AG08396 (cell line): ENCODE results near the gene POTEJ.
"Not testable (repeated sequence)": the region's sequence is repeated elsewhere in the genome, so short reads cannot be mapped to it uniquely, and the experiment has no call there.

ENCODE experiments used
- DNase-seq: peaks from one replicate; pipeline ENCODE4 v3.0.0; 2012; ENCODE audit warnings: low spot score, mixed read lengths

Gene POTEJ

DNA sequence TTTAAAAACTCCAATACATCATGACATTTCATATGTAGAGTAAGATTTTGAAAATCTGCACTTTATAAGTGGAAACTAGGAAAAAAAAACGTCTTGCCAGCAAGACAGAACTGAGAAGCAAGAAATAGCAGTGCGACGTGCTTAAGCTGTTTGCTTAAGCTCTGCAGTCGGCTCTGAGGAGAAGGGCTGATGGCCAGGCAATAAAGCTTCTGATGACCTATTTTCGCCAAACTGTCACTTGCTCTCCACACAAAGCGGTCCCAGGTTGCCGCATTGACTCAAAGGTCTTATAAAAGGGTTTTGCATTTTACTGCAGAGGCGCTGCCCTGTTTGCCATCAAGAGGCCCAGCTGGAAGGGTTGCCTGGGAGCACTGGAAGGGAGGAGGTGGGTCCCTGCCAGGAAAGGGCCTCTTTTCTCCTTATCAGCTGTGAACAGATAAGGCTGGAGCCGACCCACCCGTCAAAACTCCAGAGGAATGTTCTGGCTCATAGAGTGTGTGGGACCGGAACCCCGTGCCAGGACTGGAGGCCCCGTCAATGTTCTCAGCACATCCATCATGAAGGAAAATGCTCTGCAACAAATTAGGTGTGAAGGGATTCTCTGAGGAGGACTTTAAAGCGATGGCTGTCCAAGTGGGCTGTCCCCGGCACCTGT is 9.5 kb upstream of the POTEJ start:
- not testable (repeated sequence) for DNase-seq

DNA sequence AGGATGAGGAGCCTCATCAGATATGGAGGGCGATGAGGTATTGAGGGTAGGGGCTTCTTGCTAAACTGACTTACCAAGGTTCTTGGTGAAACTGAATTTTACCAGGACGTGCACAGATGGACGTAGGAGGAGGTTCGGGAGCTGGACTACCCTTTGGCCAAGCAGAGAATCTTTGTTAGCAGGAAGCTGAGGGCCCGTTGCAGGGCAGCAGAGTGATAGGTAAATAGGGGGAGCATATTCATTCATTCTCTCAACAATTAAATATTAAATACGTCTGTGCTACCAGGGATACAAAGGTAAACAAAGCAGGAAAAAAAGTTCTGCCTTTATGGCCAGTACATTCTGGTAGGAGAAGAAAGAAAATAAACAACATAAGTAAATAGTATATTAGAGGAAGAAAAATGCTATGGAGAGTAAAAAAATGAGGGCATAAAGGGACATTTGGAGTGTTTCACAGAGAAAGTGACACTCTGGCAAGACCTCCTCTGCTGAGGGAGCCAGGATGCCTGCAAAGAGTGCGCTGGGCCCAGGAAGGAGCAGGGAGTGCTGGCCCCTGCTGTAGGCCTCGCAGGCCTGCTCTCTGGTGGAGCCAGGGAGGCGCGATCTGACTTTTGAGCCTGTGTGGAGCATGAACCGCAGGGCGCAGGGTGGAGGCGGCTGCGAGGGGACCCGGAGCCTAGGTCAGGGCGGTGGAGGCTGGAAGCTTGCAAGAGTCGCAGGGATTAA is 2.8 kb upstream of the POTEJ start:
- not testable (repeated sequence) for DNase-seq

GRCh38 chr2:130609002-130609920 is 2.0 kb upstream of the POTEJ start:
- DNase-seq: not testable (repeated sequence)

- not testable (repeated sequence) for DNase-seq
Measured at GRCh38 chr2:130610486-130610885, 754 bp upstream of the POTEJ start.

DNA sequence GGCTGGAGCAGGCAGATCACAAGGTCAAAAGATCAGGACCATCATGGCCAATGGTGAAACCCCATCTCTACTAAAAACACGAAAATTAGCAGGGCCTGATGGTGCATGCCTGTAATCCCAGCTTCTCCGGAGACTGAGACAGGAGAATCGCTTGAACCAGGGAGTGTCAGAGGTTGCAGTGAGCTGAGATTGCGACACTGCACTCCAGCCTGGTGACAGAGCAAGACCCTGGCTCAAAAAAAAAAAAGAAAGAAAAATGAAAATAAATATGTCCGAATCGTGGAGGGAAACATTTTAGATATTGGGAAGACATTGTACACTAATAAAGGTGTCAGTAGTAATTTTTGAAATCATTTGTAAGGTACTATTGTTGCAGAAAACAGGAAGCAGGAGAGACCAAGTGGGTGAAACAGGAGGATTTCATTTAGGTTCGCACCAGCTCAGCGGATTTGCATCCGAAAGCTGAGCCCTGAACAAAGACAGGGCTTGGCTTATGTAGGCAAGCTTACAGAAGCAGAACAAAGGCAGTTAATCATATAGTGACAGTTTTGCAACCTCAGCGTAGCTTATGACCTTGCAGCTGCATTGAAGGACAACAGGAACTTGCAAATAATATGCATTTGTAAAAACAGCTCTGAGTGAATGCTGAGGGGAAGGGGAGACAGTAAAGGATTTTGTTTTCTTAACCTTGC is 17.7 kb downstream of the POTEJ start:
- not testable (repeated sequence) for DNase-seq

DNA sequence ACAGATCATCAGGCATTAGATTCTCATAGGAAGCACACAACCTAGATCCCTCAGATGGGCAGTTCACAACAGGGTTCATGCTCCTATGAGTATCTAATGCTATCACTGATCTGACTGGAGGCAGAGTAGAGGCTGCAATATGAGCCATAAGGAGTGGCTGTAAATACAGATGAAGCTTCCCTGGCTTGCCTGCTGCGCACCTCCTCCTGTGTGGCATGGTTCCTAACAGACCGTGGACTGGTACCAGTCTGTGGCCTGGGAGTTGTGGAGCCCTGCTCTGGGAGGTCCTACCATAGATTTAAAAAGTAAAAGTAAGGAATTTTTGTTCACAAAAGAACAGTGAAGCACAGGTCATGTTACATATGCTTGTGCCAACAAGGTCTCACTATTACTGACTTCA is 27.7 kb downstream of the POTEJ start:
- not testable (repeated sequence) for DNase-seq

- DNase-seq: not testable (repeated sequence)
Measured at GRCh38 chr2:130641688-130642087, 30.4 kb downstream of the POTEJ start.

- not testable (repeated sequence) for DNase-seq
Measured at GRCh38 chr2:130649285-130649684, 38.0 kb downstream of the POTEJ start.

- DNase-seq: not testable (repeated sequence)
Measured at GRCh38 chr2:130664506-130664905, 53.3 kb downstream of the POTEJ start.

DNA sequence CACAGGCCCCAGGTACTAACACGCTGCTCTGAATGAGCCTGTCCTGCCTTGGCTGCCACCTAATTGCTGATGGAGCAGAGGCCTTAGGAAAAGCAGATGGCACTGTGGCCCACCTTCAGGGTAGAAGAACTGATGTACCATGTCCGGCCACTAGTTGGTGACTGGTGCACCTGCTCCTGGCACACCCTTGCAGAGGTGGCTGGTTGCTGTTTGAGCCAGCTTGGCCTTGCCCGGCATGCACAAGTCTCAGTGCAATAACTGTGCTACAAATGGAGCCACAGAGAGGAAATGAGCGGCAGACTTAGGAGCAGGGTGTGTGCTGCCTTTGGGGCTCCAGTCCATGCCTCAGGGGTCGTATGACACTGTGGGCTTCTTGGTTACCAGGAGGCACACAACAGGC is 54.4 kb downstream of the POTEJ start:
- DNase-seq: not testable (repeated sequence)

DNA sequence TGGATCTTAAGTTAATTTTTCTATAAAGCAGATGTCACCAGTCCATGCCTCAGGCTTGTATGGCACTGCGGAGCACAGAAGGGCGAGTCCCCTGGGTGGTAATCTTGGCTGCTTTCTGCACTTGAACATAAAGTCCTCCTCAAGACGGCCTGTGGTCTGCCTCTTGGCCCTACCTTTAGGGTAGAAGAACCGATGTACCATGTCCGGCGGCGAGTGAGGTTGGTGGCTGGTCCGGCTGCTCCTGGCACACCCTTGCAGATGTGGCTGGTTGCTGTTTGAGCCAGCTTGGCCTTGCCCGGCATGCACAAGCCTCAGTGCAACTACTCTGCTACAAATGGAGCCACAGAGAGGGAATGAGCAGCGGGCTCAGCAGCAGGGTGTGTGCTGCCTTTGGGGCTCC is 56.3 kb downstream of the POTEJ start:
- not testable (repeated sequence) for DNase-seq

DNA sequence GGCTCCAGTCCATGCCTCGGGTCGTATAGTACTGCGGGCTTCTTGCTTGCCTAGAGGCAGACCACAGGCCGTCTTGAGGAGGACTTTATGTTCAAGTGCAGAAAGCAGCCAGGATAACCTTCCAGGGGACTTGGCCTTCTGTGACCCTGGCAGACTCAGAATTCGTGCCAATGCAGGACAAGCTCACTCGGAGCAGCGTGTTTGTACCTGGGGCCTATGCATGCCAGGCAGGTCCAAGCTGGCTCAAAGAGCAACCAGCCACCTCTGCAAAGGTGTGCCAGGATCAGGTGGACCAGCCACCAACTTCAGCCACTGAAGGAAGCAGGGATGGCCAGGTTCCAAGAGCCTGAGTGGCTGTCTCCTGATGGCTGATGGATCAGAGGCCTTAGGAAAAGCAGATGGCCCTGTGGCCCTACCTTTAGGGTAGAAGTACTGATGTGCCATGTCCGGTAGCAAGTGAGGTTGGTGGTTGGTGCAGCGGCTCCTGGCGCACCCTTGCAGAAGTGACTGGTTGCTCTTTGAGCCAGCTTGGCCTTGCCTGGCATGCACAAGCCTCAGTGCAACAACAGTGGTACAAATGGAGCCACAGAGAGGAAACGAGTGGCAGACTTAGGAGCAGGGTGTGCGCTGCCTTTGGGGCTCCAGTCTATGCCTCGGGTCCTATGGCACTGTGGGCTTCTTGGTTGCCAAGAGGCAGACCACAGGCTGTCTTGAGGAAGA is 58.9 kb downstream of the POTEJ start:
- not testable (repeated sequence) for DNase-seq

DNA sequence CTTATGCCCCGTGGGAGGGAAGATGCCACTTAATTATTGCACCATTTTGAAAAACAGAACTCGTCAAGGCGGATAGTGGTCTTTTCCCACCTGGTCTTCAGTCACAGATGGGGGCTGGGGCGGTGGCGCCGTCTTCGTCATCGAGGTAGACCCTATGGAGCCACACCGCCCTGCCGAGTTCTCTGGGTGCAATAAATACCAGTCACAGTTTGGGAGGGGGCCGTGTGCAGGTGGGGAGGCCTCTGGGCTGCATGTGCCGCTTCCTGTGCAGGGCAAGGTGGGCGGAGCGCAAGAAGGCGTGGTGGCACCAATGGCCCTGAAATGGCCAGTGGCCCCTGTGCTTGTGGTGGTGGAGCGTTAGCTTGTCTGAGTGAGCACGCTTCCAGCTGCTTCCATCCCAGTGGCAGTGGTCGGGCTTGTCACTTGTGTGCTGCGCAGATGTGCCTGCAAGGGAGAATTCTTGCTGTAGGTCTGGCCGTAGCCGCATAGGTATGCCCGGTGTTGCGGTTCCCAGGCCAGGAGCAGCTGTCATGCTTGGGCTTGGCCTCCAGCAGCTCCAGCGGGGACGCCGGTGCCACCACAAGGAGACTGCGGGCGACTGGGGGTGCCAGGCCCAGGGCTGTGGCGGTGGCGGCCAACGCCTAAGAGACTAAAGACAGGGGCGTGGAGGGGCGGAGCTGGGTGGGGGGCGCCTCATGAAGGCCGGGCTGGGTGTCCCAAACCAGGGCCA is 81.0 kb downstream of the POTEJ start:
- DNase-seq: not testable (repeated sequence)

GRCh38 chr2:130693474-130693873 is 82.2 kb downstream of the POTEJ start:
- peak; percentile 3 for DNase-seq

DNA sequence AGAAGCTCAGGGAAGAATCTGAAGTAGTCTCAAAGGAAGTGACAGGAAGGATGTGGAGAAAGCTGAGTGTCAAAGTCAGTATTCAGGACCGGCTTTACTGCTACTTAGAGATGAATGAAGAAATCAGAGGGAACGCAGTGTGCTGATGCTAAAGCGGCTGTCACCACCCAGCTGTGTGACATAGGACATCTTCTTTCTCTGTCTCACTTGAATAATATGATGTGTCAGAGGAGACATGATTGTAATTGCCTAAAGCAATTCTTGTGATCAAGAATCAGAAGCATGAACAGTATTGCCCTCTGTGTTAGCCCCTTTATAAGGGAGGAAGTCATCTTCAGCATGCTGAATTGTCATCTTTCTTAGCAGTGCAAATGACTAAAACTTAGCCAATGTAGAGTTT is 92.0 kb downstream of the POTEJ start:
- DNase-seq: not testable (repeated sequence)
